HFF-Myc (cell line): ENCODE results near the gene ARID2.

ENCODE experiments used
- DNase-seq: peaks from one replicate; pipeline ENCODE4 v3.0.0-alpha.2; 2011; ENCODE audit warnings: low read depth; ENCODE audit errors: extremely low read depth
- H3K4me3 ChIP-seq: replicated peaks from 2 replicates; pipeline ENCODE4 v1.5.1; 2011; ENCODE audit warnings: low read depth, mild to moderate bottlenecking, control low read depth, low read length
- CTCF ChIP-seq: IDR thresholded peaks from 2 replicates; pipeline ENCODE4 v1.5.1; 2012; ENCODE audit warnings: mild to moderate bottlenecking, low read depth, low read length, control low read depth; ENCODE audit errors: missing control alignments

Gene ARID2

DNA sequence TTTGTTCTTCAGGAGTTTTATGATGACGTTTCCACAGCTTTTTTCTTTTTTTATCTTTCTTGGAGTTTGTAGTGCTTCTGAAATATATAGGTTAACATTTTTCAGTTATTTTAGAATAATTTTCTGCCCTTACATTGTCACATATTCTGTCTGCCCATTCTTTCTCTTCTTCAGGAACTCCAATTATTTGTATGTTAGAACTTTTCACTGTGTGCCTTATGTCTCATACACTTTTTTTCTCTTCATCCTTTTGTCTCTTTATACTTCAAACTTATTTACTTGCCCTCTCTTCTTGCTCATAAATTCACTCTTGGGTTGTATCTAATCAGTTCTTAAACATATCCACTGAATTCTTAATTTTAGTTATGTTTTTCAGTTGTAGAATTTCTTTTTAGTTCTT, 105.3 kb downstream of the ARID2 start:
- DNase-seq, result no peak
- H3K4me3 ChIP-seq, result no peak overlapping the region
- TF ChIP-seq CTCF, result no peak

DNA sequence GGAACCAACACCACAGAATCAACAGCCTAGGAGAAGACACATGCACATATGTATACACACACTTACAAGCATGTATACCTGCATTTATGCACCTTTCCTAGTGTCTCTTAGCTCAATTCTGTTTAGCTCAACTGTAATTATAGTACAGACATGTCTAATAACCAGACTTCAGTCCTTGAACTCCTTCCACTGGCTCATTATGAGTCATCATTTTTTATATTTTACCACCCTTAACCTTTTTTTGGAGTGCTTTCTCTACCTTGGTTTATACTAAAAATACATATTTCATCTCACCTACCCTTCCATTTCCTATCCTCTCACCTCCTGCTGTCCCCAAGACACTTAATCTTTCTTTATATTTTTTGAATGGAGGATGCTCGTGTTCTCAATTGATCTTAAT, 110.4 kb downstream of the ARID2 start:
- no peak for TF ChIP-seq CTCF
- DNase-seq, result no peak
- no peak overlapping the region for H3K4me3 ChIP-seq

GRCh38 chr12:45849289-45849688, 119.8 kb downstream of the ARID2 start:
- no peak for TF ChIP-seq CTCF
- H3K4me3 ChIP-seq, result no peak overlapping the region
- no peak for DNase-seq

- no peak for TF ChIP-seq CTCF
Observed at GRCh38 chr12:45850302-45850701, 120.8 kb downstream of the ARID2 start.

DNA sequence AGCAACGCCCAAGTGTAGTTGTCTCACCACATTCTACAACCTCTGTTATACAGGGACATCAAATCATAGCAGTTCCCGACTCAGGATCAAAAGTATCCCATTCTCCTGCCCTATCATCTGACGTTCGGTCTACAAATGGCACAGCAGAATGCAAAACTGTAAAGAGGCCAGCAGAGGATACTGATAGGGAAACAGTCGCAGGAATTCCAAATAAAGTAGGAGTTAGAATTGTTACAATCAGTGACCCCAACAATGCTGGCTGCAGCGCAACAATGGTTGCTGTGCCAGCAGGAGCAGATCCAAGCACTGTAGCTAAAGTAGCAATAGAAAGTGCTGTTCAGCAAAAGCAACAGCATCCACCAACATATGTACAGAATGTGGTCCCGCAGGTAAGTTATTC, 123.0 kb downstream of the ARID2 start:
- no peak for TF ChIP-seq CTCF
- no peak for DNase-seq
- no peak overlapping the region for H3K4me3 ChIP-seq

More at GRCh38 chr12:45850302-45850701, 120.8 kb downstream of the ARID2 start:
- H3K4me3 ChIP-seq, result no peak overlapping the region
- no peak for DNase-seq

DNA sequence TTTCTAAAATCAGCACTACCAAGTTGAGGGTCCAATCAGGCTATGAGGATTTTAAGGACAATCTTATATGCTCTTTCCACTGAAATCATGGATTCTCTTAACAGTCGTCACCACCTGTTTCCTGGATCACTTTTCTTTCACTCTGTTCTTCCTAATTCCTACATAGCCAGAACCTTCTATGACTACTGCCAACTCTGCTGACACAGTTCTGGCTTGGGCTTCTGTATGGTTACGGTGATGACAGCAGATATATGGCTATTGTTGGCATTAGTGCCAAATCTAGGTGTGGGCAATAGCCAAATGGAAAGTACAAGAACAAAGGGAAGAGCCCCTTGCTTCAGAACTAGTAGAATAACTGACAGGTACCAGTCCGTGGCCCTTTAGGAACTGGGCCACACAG, 124.0 kb downstream of the ARID2 start:
- no peak for TF ChIP-seq CTCF
- DNase-seq, result no peak
- no peak overlapping the region for H3K4me3 ChIP-seq

DNA sequence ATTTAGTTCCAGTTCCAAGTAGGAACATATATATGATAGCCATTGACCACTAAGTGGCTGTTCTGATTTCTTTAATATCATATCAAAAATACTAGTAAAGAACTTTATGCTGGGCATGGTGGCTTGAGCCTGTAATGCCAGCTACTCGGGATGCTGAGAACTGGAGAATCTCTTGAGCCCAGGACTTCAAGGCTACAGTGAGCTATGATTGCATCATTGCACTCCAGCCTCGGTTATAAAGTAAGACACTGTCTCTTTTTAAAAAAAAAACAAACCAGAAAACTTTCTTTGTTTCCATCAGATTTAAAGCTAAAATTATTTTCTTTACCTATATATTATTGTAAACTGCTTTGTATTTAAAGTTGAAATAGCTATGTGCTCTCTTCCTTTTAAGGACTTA, 133.8 kb downstream of the ARID2 start:
- TF ChIP-seq CTCF, result no peak
- no peak overlapping the region for H3K4me3 ChIP-seq
- no peak for DNase-seq
